Stimulated activated naive CD4-positive, alpha-beta T cell (primary cell): ENCODE results near the gene LTB4R2.

Experiments used
- DNase-seq, 6 experiments: peaks; one replicate each; lab custom pipeline; 2025; lab: John Stamatoyannopoulos, UW

Gene LTB4R2

DNA sequence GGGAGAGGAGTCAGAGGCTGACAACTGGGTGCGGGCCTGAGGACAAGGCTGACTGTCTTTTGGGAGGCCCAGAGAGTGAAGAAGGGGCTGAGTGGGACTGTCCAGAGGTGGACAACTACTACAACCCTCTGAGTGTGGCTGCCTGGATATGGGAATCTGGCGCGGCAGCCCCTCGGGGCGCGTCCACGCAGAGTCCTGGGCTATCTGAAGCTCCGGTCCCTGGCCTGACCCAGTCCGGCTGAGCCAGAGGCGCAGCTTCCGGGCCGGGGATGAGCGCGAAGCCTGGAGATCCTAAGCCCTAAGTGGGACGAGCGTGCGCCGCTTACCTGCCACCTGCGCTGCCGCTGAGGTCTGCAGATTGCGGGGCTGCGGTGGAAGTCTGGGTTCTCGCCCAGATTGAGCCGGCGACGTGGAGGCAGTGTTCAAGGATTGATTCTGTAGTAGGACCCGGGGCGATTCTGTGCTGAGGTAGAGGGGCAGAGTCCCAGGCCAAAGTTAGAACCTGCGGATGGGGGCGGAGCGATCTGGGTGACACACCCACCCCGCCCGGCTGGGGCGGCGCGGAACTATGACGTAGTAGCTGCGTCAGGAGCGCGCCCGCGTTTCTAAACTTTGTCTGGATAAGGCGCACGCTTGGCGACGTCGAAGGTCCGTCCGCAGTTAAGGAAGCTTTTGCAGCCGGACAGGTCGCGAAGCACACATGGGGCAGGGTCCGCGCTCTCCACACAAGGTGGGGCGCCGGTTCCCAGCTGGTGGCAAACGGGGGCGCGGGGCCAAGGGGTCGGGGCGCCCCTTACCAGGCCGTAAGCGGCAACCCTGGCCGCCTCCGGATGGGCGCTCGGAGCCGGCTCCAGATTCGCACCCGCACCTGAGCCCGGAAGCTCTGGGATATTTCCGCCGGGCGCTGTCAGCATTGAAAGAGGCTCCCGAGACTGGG lies 10.4 kb upstream of the LTB4R2 start, which contains the start of the genes DHRS1 and NOP9:
Gene DHRS1, minus strand, starts transcription at position 526 of the 937 bp plus-strand sequence. CDS start 674 bp downstream, outside the sequence.
Gene NOP9, plus strand, starts transcription at position 596 of the 937 bp plus-strand sequence. Its CDS starts 105 bp downstream, at position 701.
- peak; percentile 80 to 94 (median 88) for DNase-seq

DNA sequence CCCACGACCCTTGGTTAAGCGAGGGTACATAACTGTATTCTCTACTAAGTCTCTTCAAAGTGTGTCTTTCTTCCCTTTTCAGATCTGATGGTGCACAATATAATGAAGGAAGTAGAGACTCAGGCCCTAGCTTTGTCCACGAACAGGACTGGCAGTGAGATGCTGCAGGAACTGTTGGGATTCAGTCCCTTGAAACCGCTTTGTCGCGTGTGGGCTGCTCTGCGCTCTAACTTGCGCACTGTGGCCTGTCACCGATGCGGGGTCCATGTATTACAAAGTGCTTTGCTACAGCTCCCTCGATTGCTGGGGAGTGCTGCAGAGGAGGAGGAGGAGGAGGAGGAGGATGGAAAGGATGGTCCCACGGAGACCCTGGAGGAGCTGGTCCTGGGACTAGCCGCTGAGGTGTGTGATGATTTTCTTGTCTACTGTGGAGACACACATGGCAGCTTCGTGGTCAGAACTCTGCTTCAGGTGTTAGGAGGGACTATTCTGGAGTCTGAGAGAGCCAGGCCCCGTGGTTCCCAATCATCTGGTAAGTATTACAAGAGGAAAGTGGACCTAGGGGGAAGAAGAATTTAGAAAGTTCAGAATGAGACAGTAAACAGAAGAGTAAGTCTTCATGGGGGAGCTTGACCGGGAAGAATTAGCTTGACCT lies 9.5 kb upstream of the LTB4R2 start:
- no peak for DNase-seq

DNA sequence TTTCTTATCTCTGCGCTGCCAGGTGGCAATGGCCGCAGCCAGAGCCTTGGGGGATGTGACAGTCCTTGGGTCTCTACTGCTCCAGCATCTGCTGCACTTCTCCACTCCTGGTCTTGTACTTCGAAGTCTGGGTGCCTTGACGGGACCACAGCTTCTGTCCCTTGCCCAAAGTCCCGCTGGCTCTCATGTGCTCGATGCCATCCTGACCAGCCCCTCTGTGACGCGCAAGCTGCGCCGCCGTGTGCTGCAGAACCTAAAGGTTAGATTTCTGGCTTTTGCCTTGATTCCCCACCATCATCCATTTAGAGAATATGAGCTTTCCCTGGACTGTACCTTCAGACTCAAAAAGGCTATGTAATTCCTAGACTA lies 5.9 kb upstream of the LTB4R2 start:
- DNase-seq, result no peak

DNA sequence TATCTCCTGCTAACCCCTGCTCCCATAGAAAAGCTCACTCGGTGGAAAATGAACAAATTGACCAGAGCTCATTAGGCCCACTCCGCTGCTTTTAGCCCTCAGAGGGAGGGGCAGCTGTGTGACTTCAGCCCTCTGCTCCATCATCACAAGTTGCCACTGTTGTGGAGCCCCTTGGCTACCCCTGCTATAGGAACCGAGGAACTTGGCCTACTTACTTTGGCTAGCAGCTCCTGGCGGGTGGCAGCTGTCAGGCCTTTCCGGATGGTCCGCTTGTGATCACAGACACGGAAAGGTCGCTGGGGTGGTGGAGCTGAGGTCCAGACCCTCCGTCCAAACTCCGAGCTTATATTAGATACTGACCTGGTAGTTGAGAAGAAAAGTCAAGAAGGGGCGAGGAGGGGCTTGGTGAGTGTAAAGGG lies 2.8 kb upstream of the LTB4R2 start:
- DNase-seq, result no peak

DNA sequence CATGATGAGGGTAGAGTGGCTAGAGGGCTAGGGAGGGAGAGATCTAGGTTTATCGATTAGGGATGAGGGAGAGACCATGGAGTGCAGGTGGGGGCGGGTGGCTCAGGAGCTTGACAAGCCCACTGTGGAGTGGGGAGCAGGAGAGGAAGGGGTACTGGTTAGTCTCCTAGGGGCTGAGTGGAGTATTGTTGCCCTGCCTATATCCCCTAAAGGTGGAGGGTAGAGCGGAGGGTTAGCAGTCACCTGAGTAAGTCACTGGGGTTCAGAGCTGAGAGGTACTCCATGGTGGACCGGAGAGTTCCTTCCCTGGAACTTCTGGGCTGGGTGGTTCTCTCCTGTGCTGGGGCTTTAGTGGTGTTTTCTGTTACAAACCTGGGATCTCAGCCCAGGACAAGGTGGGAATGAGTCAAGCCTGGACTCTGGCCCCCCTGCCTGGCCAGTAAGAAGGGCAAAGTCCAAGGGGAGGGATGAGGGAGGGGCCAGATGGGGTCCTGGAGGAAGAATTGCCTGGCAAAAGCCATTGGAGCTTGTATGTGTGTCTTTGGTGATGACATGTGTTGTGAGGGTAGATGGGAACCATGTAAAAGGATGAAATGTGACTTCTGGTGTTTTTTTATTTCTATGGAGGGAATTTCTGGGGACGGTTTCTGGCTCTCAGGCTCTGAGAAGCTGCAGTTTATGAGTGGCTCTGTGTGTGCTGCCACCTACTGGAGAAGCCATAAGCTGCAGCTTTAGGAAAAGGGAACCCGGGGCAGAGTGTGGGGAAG lies 2.2 kb upstream of the LTB4R2 start, which contains the start of gene CIDEB:
Gene CIDEB, minus strand, starts transcription at position 403 of the 767 bp plus-strand sequence. Its CDS starts 119 bp downstream, at position 284.
- DNase-seq, result peak; percentile 28 to 53 (median 40)

DNA sequence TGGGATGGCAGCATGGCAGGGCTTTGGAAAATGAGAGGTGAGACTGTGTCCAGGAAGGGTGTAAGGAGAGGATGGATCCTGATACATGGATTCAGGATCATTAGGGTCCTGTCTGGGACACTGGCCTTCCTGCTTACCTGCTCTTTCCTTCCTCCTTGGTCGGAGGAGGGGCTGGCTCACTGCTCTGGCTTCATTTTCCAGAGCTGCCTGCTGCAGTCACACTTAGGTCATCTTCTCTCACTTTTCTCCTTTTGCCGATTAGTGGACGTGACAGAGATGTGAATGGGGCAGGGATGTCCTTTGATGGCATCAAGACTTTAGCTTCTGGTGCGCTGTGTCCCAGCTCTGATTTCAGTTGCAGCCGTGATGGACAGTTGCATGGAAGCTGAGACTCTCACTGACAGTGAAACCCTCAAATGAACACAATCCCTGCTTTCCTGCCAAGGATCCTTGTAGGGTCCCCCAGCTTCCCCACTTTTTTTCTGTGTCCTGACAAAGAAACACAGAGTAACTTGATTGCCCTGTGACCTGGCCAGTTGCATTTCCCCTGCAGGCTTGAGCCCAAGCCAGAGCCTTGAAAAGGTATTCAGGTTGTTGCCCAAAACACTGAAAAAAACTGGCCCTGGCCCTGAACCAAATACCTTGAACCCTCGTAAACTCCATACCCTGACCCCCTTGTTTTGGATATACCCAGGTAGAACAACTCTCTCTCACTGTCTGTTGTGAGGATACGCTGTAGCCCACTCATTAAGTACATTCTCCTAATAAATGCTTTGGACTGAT lies 1.4 kb upstream of the LTB4R2 start:
- DNase-seq, result no peak

DNA sequence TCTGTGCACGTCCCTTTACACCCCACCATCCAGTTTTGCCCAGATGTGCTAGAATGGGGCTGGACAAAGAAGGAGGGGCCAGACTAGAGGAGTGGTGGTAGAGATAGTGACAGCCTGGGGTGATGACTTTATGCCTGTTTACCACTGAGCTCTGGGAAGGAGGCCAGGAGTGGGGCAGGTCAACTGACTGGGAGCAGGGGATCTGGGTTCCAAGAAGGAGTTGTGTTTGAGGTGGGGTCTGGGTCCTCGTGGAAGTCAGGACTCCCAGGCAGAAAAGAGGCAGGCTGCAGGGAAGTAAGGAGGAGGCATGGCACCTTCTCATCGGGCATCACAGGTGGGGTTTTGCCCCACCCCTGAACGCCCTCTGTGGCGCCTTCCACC lies 315 bp downstream of the LTB4R2 start:
- no peak for DNase-seq

DNA sequence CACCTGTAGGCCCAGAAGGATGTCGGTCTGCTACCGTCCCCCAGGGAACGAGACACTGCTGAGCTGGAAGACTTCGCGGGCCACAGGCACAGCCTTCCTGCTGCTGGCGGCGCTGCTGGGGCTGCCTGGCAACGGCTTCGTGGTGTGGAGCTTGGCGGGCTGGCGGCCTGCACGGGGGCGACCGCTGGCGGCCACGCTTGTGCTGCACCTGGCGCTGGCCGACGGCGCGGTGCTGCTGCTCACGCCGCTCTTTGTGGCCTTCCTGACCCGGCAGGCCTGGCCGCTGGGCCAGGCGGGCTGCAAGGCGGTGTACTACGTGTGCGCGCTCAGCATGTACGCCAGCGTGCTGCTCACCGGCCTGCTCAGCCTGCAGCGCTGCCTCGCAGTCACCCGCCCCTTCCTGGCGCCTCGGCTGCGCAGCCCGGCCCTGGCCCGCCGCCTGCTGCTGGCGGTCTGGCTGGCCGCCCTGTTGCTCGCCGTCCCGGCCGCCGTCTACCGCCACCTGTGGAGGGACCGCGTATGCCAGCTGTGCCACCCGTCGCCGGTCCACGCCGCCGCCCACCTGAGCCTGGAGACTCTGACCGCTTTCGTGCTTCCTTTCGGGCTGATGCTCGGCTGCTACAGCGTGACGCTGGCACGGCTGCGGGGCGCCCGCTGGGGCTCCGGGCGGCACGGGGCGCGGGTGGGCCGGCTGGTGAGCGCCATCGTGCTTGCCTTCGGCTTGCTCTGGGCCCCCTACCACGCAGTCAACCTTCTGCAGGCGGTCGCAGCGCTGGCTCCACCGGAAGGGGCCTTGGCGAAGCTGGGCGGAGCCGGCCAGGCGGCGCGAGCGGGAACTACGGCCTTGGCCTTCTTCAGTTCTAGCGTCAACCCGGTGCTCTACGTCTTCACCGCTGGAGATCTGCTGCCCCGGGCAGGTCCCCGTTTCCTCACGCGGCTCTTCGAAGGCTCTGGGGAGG lies 985 bp downstream of the LTB4R2 start, which contains the start of gene LTB4R:
Gene LTB4R, plus strand, starts transcription at position 857 of the 959 bp plus-strand sequence. CDS start 4,150 bp downstream, outside the sequence.
- peak; percentile 53 to 81 (median 63) for DNase-seq

DNA sequence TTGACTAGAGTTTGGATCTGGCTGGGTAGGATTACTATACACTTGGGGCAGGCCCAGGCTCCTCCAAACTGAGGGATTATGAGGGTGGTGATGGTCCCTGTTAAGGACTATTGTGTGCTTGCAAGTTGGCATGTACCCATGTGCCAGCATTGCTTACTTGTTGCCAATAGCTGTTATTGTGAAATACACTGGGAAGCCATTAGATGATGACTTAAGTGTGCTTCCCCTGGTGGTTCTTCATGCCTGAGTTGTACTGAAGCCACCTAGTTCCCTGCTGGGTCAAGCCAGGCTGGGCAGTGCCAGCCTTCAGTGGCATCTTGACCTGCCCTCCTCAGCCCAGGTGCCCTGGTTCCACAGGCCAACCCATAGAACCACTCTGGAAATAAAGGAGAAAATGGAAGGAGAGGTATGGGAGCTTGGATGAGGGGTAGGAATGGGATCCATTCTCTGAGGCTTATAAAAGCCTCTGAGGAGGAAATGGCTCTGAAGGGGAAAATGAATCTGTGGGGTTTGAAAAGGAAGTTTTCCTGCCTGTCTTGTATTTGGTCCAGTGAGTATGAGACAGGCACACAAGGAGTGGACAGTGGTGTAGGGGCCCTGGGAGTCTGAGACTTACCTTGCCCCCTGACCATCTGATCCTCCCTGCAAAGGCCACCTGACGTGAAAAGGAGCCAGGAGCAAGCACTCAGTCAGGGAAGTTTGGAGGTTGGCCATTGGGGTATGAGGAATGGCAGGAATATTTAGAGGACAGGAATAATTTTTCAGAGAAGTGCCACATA lies 2.1 kb downstream of the LTB4R2 start:
- peak in 2 of 6 experiments; percentile 34 to 36 for DNase-seq

DNA sequence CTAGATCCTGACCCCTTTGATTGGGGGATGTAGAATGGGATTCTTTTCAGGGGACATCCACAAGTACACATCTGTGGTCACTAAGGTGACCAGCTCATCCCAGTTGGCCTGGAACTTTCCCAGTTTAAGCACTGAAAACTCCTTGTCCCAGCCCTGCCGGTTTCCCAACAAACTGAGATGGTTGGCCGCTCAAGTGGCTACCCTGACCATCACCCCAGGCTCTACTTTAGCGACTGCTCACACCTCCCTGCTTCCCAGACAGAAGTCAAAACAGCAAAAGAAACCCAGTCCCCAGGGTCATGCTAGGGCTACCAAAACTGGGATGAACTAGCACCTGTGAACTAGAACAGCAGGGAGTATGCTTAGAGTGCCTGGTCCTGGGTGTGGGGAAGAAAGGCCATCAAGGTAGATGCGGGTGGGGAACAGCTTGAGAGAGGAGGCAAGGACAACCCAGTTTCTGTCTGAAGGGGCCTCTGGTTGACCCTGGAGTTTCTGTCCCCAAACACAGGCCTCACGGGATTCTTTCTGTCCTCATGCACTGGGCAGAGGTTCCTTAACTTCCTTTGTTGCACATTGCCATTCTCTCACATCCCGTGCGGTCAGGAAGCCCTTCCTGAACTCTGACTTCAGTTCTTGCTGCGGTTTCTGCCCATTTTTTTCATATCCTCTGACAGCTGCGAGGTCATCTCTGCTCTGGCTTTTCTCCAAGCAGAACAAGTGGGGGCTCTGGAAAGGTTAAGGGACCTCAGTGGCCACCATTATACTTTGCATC lies 3.0 kb downstream of the LTB4R2 start:
- peak in 3 of 6 experiments; percentile 26 to 40 (median 34) for DNase-seq

DNA sequence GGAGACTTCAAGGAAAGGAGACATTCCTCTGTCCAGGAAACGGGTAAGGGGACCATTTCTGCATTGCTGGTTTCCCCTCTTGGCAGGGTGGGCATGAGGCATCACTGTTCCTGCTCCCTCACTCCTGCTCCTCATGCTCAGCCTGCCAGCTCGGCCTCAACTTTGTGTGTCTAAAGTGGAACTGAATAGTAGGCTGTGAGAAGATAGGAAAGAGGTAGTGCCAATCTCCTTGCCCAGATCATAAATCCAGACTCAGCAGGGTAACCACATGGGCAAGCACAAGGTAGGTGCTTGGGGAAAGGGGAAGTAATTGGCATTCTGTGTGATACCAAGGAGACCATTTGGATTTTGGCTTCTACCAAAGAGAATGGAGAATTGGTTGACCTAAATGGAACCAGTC lies 4.0 kb downstream of the LTB4R2 start:
- no peak for DNase-seq

DNA sequence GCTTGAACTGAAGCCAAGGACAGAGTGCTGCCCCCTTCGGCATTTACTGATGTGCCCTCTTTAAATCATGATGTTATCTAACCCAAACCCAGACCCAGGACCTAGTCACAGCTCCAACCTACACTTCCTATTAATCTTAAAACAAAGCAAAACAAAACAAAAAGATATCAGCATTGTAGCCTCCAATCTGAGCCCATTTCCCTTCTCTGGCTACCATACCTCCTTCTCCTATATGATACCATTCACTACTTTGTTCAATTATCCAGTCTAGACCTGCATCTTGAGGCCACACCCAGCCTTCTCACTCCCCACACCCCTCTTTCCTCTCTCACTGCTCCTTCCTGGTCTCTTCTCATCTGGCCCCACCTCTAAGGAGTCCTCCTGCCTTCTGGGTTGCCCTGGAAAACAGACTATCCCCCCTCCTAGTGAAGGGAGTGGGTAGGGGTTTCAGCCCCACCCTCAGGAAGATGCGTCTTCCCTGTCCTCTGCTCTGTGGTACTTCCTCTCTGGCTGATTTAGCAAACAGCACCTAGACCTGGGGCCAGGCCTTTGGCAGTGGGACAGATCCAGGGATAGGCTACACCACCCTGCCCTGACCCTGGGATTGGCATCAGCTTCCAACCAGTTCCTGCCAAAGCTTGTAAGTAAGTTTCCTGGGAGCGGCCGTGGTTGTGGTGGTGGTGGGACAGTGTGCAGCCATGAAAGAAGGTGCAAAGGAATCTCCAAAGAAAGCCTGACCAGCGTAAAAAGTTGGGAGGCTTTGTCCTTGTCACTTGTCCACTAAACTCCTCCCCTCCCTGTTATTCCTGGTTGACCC lies 4.6 kb downstream of the LTB4R2 start:
- DNase-seq, result no peak

DNA sequence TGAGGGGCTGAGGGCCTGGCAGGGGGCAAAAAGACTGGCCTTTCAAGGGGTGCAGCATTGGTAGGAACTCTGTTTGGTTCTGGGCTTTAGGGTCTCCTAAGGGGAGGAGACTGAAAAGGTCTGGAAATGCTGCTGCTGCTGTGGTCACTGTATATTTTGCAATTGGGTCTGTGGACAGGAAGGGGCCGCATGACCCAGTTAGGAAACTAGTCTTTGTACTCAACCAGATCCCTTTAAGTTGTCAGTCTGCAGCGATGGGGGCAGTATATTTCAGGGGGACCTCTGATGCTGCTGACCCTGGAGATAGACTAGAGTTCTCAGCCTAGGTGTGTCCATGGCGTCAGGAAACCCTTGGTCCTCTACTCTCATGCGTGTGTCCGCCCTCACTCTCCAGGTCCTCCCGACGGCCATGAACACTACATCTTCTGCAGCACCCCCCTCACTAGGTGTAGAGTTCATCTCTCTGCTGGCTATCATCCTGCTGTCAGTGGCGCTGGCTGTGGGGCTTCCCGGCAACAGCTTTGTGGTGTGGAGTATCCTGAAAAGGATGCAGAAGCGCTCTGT lies 5.4 kb downstream of the LTB4R2 start:
- DNase-seq, result no peak

DNA sequence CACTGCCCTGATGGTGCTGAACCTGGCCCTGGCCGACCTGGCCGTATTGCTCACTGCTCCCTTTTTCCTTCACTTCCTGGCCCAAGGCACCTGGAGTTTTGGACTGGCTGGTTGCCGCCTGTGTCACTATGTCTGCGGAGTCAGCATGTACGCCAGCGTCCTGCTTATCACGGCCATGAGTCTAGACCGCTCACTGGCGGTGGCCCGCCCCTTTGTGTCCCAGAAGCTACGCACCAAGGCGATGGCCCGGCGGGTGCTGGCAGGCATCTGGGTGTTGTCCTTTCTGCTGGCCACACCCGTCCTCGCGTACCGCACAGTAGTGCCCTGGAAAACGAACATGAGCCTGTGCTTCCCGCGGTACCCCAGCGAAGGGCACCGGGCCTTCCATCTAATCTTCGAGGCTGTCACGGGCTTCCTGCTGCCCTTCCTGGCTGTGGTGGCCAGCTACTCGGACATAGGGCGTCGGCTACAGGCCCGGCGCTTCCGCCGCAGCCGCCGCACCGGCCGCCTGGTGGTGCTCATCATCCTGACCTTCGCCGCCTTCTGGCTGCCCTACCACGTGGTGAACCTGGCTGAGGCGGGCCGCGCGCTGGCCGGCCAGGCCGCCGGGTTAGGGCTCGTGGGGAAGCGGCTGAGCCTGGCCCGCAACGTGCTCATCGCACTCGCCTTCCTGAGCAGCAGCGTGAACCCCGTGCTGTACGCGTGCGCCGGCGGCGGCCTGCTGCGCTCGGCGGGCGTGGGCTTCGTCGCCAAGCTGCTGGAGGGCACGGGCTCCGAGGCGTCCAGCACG lies 6.1 kb downstream of the LTB4R2 start:
- no peak for DNase-seq

DNA sequence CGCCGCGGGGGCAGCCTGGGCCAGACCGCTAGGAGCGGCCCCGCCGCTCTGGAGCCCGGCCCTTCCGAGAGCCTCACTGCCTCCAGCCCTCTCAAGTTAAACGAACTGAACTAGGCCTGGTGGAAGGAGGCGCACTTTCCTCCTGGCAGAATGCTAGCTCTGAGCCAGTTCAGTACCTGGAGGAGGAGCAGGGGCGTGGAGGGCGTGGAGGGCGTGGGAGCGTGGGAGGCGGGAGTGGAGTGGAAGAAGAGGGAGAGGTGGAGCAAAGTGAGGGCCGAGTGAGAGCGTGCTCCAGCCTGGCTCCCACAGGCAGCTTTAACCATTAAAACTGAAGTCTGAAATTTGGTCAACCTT lies 6.6 kb downstream of the LTB4R2 start:
- no peak for DNase-seq

DNA sequence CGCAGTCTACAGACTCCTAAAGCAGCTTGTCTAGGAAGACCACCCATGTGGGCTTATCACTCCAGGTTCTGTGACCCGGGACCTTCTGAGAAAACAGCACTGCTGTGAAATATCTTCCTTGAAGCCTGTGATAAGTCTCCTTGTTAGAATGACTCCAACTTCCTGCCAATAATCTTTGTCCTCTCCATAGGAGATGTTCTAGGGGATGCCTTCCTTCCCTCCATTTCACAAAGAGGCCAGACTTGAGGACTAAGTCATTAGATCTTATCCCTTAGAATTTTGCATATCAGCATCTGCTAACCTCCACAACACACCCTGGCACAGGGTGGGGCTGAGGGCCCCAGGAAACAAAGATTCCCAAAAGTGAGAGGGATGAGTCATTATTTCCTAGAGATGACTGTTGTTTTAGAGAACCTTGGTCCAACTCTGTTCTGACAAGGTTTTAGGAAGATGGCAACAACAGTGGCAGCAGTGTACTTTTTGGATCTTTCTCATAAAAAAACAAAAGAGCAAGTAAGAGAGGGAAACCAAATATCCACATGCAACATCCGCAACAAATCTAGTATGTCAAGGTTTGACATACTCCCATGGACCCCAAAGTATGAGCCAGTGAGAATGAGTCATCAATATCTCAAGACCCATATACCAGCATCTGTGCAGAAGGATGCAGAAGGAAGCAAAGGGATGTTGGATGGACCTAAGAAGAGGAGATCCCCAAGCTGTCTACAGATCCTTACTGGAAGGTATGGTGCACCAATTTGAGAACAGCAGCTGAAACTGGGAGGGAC lies 7.4 kb downstream of the LTB4R2 start:
- no peak for DNase-seq
